NCI-H1436 treated with DMSO at 0.1 percent for 48 hours (cell line): ENCODE measurements around the gene ARRDC1.
"Not testable (repeated sequence)": the region's sequence is repeated elsewhere in the genome, so short reads cannot be mapped to it uniquely, and the experiment has no call there.

ENCODE experiments used
- DNase-seq: peaks from one replicate; lab custom pipeline; 2025; lab: John Stamatoyannopoulos, UW

Gene ARRDC1

GRCh38 chr9:137613259-137613658, 7.8 kb downstream of the ARRDC1 start:
- no peak for DNase-seq

- DNase-seq, result no peak
These were observed 8.4 kb downstream of the ARRDC1 start for GRCh38 chr9:137613738-137614523.

GRCh38 chr9:137614631-137615386, 9.3 kb downstream of the ARRDC1 start:
- DNase-seq, result no peak

- DNase-seq, result no peak
These were observed 9.9 kb downstream of the ARRDC1 start for GRCh38 chr9:137615387-137615871.

- DNase-seq, result no peak
These were observed 12.9 kb downstream of the ARRDC1 start, which contains the start of gene EHMT1 for GRCh38 chr9:137618105-137619067. Gene EHMT1, plus strand, starts transcription at chr9:137619005. Its CDS starts 24 bp downstream, at chr9:137619029.

- DNase-seq, result no peak
These were observed 14.0 kb downstream of the ARRDC1 start for GRCh38 chr9:137619240-137620047.

GRCh38 chr9:137620048-137620405, 14.5 kb downstream of the ARRDC1 start:
- no peak for DNase-seq

- DNase-seq, result no peak
These were observed 15.1 kb downstream of the ARRDC1 start for GRCh38 chr9:137620581-137620980.

GRCh38 chr9:137621131-137621757, 15.8 kb downstream of the ARRDC1 start:
- DNase-seq, result no peak

- DNase-seq, result not testable (repeated sequence)
These were observed 16.7 kb downstream of the ARRDC1 start for GRCh38 chr9:137622211-137622610.

- DNase-seq, result no peak
These were observed 21.0 kb downstream of the ARRDC1 start for GRCh38 chr9:137626464-137626863.

GRCh38 chr9:137627406-137627805, 21.9 kb downstream of the ARRDC1 start:
- DNase-seq, result not testable (repeated sequence)

- DNase-seq, result no peak
These were observed 24.6 kb downstream of the ARRDC1 start for GRCh38 chr9:137630126-137630525.

- DNase-seq, result no peak
These were observed 25.2 kb downstream of the ARRDC1 start for GRCh38 chr9:137630679-137631078.

GRCh38 chr9:137631345-137632229, 26.1 kb downstream of the ARRDC1 start:
- DNase-seq, result no peak

GRCh38 chr9:137632230-137633161, 27.0 kb downstream of the ARRDC1 start:
- DNase-seq, result no peak

GRCh38 chr9:137634016-137634415, 28.5 kb downstream of the ARRDC1 start:
- no peak for DNase-seq

- DNase-seq, result no peak
These were observed 33.2 kb downstream of the ARRDC1 start for GRCh38 chr9:137638680-137639079.
